Measurements from ENCODE around the gene ASIC1.
A peak's percentile ranks its signal among the peaks of the same experiment; 100 is the strongest.

GRCh38 chr12:50025187-50026059 lies 32.0 kb upstream of the ASIC1 start, which contains the start of gene RACGAP1:
- TF ChIP-seq POLR2A (IDR thresholded peaks at IDR 0.05; ENCODE audit: low read depth, low read length) (peak; percentile 75; the same call in 1 of the 2 replicates), POLR2AphosphoS5 (IDR thresholded peaks at IDR 0.05; ENCODE audit: low read depth, low read length) (peak; percentile 77; the same call in 1 of the 2 replicates)

Measured in GM12892 (cell line).